Cardiac muscle cell (in vitro differentiated cells and primary cell): Measurements from ENCODE around the gene TMEM222. TPM values are rescaled to one million over a fixed set of nuclear protein-coding genes. Genes with fewer than 3 reads are reported as not detected.

Experiments used
- DNase-seq, 2 donors: peaks; one replicate each; pipeline versions ENCODE4 v3.0.0 to v3.0.0-alpha.2; 2010 to 2017; ENCODE audit warnings: low read depth in 1 of 2, low spot score in 1 of 2
- H3K27ac ChIP-seq: fragments of 200-600 bp; sonication (generic); 2 replicates; pipeline ENCODE4 v1.5.1; 2016
- H3K27me3 ChIP-seq: fragments of 200-600 bp; sonication (generic); 2 replicates; pipeline ENCODE4 v1.6.0; 2016; ENCODE audit warnings: control low read depth
- H3K36me3 ChIP-seq: fragments of 200-600 bp; sonication (generic); 2 replicates; pipeline ENCODE4 v1.5.1; 2016; ENCODE audit warnings: control low read depth
- H3K4me1 ChIP-seq: fragments of 200-600 bp; sonication (generic); 2 replicates; pipeline ENCODE4 v1.8.1; 2017; ENCODE audit warnings: low read depth, mild to moderate bottlenecking, mixed run types
- H3K4me3 ChIP-seq: fragments of 200-600 bp; sonication (generic); 2 replicates; pipeline ENCODE4 v1.5.1; 2016; ENCODE audit warnings: mild to moderate bottlenecking
- H3K9me3 ChIP-seq: fragments of 200-600 bp; sonication (generic); 2 replicates; pipeline ENCODE4 v1.5.1; 2017; ENCODE audit warnings: low read depth, mild to moderate bottlenecking, control low read depth
- polyA plus RNA-seq: library from polyadenylated mRNA; unstranded; fragments of >200 nt; fragmentation: Nextera tagmentation; extraction: Ambion mirVana; gene quantifications from 2 replicates; pipeline ENCODE4 v1.2.1, GENCODE V29; 2016
- total RNA-seq: library from RNA; depleted of rRNA; stranded (reverse); fragments of >200 nt; gene quantifications from 2 replicates; pipeline ENCODE4 v1.2.3, GENCODE V29; 2016
- TF ChIP-seq, protein P1 (sequence below): IDR thresholded peaks from 2 replicates; pipeline ENCODE4 v1.5.1; 2012; ENCODE audit warnings: low read depth, mild to moderate bottlenecking, low read length

The TMEM222 gene
- total and polyA plus RNA-seq, 2 experiments from 2014 or later: 39.6 to 55.2 TPM

GRCh38 chr1:27355683-27356082, 33.7 kb downstream of the TMEM222 start:
- DNase-seq: no peak
- peaks cover 24% of the 10 kb centered on the region for H3K27me3 ChIP-seq
- H3K9me3 ChIP-seq: no peaks in the 10 kb centered on the region
- TF ChIP-seq, protein P1, sequence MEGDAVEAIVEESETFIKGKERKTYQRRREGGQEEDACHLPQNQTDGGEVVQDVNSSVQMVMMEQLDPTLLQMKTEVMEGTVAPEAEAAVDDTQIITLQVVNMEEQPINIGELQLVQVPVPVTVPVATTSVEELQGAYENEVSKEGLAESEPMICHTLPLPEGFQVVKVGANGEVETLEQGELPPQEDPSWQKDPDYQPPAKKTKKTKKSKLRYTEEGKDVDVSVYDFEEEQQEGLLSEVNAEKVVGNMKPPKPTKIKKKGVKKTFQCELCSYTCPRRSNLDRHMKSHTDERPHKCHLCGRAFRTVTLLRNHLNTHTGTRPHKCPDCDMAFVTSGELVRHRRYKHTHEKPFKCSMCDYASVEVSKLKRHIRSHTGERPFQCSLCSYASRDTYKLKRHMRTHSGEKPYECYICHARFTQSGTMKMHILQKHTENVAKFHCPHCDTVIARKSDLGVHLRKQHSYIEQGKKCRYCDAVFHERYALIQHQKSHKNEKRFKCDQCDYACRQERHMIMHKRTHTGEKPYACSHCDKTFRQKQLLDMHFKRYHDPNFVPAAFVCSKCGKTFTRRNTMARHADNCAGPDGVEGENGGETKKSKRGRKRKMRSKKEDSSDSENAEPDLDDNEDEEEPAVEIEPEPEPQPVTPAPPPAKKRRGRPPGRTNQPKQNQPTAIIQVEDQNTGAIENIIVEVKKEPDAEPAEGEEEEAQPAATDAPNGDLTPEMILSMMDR: no peak
- H3K27ac ChIP-seq: no peak overlapping the region
- H3K4me3 ChIP-seq: no peak overlapping the region
- H3K36me3 ChIP-seq: no peaks in the 10 kb centered on the region
- H3K4me1 ChIP-seq: peaks cover 4% of the 10 kb centered on the region

- H3K36me3 ChIP-seq: no peaks in the 10 kb centered on the region
- H3K4me1 ChIP-seq: peaks cover 4% of the 10 kb centered on the region
- H3K27me3 ChIP-seq: peaks cover 30% of the 10 kb centered on the region
- H3K27ac ChIP-seq: no peak overlapping the region
- no peak overlapping the region for H3K4me3 ChIP-seq
- TF ChIP-seq, protein P1: no peak
- H3K9me3 ChIP-seq: no peaks in the 10 kb centered on the region
- DNase-seq: no peak
Observed at GRCh38 chr1:27356277-27356618, 34.3 kb downstream of the TMEM222 start.

- Histone ChIP-seq H3K9me3 (no peaks in the 10 kb centered on the region), H3K4me1 (peaks cover 4% of the 10 kb centered on the region), H3K27me3 (peaks cover 31% of the 10 kb centered on the region), H3K27ac (no peak overlapping the region), H3K4me3 (no peak overlapping the region), H3K36me3 (no peaks in the 10 kb centered on the region)
- no peak for DNase-seq
- TF ChIP-seq, protein P1: no peak
Observed at GRCh38 chr1:27356619-27357280, 34.8 kb downstream of the TMEM222 start.

- peak; percentile 66 to 78 for DNase-seq
- Histone ChIP-seq H3K4me3 (no peak overlapping the region), H3K9me3 (no peaks in the 10 kb centered on the region), H3K27me3 (peaks cover 31% of the 10 kb centered on the region), H3K27ac (no peak overlapping the region), H3K36me3 (no peaks in the 10 kb centered on the region), H3K4me1 (peaks cover 4% of the 10 kb centered on the region)
- TF ChIP-seq, protein P1: peak; percentile 84
Observed at GRCh38 chr1:27357281-27358037, 35.5 kb downstream of the TMEM222 start.

DNA sequence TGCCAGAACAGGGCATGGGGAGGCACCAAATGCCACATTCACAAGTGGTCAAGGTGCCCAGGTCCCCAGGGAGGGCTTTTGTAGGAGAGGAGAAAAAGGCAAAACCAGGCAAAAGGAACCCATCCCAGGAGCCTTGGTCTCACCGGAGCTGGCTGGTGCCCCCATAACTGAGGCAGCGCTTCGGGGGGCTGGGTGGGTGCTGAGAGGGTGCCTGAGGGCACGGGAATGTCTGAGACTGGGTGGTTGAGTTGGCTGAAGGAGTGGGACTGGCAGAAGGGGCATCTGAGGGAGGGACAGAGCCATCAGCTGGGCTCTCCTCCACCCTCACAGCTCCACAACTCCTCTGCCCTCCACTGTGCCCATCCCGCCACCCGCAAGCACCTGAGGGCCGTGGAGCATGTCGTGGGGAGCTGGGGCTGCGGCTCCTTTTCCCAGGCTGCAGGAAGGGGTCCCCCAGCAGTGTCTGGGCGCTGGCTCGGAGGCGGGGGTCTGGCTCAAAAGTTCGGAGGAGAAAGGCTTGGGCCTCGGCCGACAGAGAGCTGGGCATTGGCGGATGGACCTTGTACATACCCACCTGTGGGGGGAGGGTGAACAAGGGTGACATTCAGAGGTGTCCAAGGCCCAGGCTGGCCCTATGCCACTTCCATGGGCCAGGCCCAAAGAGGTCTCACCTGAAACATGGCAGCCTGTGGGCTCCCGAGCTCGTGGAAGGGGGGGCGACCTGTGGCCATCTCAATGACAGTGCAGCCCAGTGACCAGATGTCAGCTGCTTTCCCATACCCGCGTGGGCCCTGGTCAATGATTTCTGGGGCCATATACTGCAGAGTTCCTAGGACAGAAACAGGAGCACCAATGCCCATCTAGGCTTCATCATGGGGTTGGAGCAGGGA, 36.3 kb downstream of the TMEM222 start:
- Histone ChIP-seq H3K9me3 (no peaks in the 10 kb centered on the region), H3K4me3 (no peak overlapping the region), H3K27me3 (peaks cover 31% of the 10 kb centered on the region), H3K4me1 (peaks cover 4% of the 10 kb centered on the region), H3K36me3 (no peaks in the 10 kb centered on the region), H3K27ac (no peak overlapping the region)
- TF ChIP-seq, protein P1: no peak
- DNase-seq: no peak
